HuH-7 (cell line): ENCODE data around the gene SLC25A41.
"Not testable (repeated sequence)": the region's sequence is repeated elsewhere in the genome, so short reads cannot be mapped to it uniquely, and the experiment has no call there.

Experiments
- DNase-seq: peaks from one replicate; pipeline ENCODE4 v3.0.0; 2011; ENCODE audit warnings: low spot score

Gene SLC25A41

DNA sequence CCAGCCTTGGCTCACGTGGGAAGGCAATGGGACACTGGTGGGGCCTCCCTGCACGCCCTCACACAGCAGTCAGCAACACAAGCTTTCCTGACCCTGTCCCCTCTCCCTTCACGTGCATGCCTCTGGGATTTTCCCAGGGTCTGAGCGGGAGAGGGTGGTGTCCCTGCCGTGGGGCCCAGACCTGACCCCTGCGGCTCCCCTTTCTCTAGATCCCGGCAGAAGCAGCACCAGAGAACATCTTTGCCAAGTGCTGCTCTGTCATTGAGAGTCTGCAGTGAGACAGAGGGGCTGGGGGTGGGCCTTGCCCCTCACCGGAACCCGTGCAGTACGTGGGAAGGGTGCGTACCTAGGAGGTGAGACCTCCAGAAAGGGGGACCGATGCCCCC is 21.5 kb downstream of the SLC25A41 start:
- DNase-seq: no peak

DNA sequence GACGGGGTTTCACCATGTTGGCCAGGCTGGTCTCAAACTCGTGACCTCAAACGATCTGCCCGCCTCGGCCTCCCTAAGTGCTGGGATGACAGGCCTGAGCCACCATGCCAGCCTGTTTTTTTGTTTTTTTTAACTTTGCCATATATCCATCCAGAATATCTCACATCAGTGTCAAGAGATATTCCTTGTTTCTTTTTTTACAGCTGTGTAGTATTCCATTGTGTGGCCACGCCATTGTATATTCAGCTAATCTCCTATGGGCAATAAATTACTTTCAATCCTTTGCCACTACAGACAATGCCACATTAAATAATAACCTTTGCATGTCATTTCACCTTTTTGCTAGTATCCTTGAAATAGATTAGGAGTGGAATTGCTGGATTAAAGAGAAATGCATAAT is 24.2 kb downstream of the SLC25A41 start:
- no peak for DNase-seq

DNA sequence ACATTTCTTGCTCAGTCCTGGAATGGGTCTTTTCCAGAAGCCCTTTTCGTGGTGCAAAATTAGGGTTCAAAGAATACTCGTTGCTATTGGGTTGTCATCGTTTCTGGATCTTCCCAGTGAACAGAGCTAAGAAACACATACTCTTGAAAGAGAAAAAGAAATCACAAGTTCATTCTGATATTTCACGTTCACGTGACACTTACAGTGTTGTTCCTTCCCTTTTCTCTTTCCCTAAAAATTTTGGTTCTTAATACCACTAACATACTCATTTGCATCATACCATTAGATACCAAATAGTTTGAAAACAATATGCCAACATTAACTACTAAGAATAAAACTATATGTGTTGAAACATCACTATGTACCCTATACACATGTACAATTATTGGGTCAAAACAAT is 27.2 kb downstream of the SLC25A41 start:
- no peak for DNase-seq

DNA sequence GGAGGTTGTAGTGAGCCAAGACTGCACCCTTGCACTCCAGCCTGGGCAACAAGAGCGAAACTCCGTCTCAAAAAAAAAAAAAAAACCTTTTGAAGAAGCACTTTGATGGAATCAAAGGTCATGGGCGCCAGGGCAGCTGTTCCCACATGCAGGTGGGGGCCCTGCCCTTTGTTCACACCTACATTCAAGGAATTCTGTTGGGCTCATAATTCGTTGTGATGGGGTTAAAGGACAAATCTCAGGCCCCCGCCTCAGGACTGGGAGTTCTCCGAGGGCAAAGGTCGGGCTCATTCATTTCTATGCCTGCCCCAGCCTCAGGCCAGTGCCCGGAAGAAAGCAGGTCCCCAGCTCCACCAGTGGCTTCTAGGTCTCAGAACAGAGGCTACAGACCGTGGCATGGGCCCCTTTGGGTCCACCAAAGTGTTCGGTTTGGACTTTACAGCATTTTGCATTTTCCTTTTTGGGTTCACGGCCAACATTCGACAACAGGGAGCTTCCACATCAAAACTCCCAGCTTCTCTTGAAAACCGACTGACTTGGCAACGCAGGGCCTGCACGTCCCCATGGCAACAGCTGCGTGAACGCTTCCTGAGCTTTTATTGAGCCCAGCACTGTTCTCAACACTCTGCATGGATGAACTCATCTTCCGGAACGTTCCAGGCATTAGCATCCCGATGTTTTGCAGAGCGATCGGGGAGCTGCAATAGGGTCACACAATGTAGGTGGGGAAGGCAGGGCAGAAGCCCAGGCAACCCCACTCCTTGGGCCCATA is 30.5 kb downstream of the SLC25A41 start:
- DNase-seq: peak; percentile 56

DNA sequence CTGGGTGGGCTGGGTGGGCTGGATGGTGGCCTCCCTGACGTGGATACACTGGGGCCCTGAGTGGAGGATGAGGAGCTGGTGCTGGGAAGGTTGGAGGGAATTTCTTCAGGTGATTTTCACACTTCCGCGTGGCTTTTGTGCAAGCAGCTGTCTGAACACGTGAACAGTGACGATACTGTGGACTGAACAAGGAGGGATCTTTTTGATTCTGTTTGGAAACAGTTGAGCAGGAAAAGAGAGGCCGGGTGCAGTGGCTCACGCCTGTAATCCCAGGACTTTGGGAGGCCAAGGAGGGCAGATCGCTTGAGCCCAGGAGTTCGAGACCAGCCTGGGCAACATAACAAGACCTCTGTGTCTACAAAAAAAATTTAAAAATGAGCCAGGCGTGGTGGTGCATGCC is 31.5 kb downstream of the SLC25A41 start:
- no peak for DNase-seq

DNA sequence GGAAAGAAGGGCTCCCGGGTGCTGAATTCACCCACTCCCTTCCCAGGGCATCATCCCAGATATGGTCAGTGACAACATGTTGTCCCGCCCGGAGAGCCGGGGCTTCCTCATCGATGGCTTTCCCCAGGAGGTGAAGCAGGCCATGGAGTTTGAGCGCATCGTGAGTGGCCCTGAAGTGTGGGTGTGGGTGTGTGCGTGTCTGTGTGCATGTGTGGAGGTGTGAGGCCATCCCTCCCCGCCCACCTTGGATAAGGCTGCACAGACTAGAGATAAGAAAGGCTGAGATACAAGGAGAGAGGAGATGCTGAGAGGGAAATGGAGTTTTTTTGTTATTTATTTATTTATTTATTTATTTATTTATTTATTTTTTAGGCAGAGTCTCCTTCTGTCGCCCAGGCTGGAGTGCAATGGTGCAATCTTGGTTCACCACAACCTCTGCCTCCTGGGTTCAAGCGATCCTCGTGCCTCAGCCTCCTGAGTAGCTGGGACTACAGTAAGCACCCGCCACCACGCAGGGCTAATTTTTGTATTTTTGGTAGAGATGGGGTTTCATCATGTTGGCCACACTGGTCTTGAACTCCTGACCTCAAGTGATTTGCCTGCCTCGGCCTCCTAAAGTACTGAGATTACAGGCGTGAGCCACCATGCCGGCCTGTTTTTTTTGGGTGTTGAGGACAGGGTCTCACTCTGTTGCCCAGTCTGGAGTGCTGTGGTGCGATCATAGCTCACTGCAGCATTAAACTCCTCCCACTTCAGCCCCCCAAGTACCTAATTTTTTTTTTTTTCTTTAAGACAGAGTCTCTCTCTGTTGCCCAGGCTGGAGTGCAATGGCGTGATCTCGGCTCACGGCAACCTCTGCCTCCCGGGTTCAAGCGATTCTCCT is 33.3 kb downstream of the SLC25A41 start:
- not testable (repeated sequence) for DNase-seq

DNA sequence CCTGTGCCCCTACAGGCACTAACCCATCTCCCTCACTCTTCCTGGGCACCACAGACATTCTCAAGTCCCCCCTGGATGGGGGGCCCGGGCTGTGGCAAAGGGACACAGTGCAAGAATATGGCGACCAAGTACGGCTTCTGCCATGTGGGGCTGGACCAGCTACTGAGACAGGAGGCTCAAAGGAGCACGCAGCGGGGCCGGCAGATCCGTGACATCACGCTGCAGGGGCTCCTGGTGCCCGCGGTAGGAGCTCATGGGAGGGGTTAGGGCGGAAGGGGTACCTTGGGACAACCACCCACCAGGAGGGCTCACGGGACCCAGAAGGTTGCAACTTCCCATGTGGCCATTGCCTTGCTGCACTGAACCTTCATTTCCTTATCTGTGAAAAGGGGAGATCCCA is 37.3 kb downstream of the SLC25A41 start:
- DNase-seq: no peak

DNA sequence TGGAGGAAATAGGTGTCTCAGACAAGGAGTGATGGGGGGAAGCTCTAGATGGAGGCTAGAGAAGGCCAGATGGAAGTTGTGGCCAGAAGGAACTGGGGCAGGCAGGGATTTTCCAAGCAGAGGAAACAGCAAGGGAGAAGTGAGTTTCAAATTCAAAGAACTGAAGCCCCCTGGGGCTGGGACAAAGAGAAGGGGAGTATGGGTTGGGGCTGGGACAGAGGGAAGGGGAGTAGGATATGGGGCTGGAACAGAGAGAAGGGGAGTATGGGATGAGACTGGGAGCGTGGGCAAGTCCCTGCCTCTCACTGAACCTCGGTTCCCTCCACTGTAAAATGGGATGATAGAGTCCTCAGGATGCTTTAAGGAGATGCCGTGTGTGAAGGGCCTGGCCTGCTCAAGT is 38.7 kb downstream of the SLC25A41 start:
- no peak for DNase-seq

DNA sequence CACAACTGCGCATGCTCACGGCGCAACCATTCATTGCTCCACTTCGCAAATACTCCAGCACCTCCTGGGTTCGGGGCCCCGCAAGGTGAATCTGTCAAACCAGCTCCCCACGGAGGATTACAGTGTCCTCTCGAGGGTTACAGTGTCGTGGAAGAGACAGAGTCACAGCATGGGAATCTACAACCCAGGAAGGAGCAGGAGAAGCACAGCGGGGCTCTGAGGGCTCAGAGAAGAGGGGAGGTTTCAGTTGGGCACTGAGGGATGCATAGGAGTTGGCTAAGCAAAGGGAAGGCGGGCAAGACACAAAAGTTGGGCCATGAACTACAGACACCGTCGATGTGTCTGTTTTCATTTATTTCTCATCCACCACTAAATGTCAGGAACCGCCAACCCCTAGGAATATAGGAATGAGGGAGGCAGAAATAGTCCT is 39.6 kb downstream of the SLC25A41 start:
- no peak for DNase-seq

DNA sequence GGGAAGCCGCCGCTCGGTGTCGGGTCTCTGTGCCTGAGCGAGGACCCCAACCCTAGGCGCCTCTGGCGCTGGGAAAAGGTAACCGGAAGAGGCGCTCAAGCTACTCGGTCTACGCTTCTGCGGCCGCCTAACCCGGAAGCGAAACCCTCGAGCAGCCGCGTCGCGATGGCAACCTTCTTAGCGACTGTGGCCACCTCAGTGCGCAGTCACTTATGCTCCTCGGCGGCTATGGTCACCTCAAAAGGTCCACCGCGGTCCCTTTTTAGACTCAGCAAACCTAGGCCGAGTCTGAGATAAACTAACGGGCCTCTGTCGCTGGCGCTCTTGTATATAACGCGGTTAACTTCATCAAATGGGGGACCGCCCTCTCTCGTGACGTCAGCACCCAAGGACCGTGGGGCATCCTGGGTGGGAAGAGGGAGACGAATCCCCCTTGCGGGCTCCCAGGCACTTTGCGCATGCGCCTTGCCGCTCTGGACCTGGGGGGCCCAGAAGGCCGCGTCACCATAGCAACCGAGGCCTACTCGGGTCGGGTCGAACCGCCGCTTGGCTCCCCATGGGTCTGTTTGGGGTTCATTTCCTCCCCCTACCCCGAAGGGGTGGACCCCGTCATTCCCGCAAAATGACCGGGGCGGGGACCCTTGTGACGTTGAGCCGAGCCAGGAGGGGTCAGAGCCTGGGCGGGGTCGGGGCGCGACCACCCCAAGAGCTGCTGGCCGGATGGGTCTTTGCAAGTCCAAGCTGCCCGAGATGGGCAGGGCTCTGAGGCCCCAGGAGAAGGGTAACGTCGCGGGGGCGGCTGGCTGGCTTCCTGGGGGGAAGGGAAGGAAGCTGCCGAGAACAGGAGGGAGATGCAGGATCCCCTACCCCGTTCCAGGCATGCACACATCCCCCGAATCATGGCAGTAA is 40.2 kb downstream of the SLC25A41 start, which contains the start of gene GTF2F1:
Gene GTF2F1 (minus strand): TSS at position 91 of the 909 bp plus-strand sequence. CDS start 169 bp downstream, outside the sequence.
- peak; percentile 93 for DNase-seq

DNA sequence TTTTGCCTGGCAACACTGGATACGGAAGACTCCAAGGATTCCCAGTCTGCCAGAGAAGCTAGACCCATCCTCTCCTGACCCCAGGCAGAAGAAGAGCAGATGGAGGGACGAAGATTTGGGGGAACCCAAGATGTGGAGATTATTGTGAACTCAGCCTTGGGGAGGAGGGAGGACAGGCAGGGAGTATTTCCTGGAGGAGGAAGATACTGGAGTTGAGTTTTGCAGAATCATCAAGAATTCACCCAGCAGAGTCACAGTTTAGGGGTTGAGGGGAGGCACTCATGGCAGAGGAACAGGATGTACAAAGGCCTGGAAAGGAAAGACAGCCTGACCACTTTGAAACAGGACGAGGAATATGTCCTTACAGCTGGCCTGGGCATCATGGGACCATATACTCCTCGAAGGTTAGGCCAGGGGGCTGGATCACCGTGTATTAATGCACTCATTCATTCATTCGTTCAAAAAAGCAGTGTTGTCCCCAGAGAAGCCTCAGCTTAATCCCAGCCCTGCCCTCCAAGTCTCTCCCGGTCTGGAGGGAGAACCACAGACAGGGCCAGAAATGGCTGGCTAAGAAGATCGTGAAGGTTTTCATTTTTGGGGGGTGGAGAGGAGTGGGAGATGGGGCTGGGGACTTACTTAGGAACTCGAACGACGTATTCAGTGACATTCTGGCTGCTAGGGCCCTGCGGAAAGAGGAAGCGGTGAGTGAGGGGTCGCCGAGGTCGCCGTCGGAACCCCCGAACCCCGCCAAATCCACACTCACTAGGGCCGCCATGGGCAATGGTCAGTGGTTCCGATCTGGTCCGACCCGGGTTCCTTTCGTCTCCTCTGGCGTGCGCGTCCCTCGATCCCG is 41.1 kb downstream of the SLC25A41 start:
- no peak for DNase-seq

DNA sequence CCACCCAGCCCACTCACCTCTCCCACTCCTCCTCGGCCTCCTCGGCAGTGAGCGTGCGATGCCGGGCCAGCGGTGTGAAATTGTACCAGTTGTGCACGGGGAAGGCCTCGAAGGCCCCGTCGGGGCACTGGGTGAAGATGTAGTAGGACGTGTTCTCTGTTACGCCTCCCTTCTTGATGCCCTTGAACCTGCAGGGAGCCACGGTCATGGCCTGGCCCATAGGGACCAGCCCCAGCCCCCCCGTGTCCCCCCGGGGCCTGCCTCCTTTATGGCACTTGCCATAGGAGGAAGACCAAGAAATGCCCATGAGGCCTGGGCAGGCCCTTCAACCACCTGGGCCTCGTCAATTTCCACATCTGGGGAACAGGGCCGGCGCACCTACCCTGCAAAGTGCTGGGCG is 46.2 kb downstream of the SLC25A41 start:
- DNase-seq: no peak

DNA sequence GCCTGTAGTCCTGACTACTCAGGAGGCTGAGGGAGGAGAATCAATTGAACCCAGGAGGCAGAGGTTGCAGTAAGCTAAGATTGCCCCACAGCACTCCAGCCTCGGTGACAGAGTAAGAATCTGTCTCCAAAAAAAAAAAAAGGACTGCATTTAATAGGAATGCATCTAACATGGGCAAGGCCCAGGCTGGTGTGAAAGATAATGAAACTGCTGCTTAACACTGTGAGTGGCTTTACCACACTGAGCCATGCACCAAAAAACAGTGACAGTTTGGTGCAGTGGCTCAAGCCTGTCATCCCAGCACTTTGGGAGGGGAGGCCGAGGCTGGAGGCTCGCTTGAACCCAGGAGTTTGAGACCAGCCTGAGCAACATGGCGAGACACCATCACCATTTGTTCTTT is 49.2 kb downstream of the SLC25A41 start:
- DNase-seq: no peak

DNA sequence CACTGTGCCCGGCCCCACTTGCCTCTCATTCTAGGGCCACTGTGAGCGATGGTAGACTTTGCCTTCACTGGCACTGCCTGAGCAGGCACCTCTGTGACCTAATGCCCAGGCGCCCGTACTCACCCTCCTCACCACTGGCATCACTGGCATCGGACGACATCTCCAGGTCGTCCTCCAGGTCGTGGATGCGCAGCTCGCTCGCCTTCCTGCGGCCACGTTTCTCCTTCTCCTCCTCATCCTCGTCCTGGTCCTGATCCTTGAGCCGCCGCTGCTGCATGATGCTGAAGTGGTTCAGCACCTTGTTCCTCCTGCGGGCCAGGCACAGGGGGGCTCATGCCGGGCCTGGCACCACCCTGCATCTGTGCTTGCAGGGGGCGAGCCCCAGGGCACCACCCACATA is 50.4 kb downstream of the SLC25A41 start:
- no peak for DNase-seq

DNA sequence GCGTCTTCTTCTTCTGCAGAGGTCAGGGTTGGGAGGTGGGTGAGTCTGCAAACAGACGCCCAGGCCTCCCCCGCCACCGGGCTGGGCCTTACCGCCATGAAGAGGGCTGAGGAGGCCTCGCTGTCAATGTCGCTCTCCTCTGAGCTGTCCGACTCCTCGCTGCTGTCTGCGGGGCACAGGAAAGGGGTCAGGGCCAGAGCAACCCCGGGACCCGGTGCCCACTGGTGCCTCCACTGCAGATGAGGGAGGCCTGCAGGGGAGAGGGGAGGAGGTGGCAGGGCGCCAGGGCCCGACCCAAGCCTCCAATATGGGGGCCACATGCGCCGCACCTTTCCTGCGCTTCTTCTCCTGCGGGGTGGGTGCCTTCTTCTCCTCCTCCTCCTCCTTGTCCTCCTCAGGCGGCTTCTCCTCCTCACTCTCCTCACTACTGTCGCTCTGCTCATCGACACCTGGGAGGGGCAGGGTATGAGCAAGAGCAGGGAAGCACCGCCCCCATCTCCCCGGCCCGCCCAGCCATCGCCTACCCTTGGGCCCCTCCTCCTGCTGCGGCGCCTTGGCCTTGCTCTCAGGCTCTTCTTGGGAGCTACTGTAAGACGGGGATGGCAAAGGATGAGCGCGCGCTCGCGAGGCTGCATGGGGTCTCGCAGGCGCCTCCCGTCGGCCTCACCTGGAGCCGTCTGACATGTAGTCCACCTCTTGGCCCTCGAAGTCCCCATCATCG is 52.4 kb downstream of the SLC25A41 start:
- DNase-seq: no peak

DNA sequence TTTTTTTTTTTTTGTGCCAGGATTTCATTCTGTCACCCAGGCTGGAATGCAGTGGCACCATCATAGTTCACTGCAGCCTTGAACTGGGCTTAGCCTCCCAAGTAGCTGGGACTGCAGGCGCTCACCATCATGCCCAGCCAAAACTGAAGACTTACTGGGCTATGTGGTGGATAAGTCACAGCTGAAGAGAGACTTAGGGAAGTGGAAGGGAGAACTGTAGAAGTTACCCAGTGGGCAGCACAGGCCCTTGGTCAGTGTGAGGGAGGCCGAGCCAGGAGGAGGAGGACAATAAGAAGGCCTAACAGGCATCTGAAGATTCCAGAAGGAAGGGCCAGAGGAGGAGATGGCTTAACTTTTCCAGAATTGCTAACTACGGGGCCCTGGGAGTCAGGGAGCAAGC is 53.8 kb downstream of the SLC25A41 start:
- DNase-seq: no peak

DNA sequence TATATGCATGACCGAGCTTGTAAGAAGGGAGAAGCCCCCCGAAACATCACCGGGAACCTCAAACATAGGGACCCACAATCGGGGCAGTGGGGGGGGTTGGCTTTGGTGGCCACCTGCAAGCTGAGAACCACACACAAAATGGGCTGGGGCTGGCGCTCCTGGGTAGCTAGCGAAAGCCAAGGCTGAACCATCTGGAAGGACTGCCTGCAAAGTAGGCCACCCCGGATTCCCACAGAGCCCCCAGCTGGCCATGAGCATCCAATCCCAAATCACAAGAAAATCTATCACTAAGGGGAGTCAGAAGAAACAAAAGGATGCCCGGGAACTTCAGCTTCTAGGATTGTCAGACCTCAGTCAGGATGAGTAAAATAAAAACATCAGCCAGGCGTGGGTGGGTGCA is 55.1 kb downstream of the SLC25A41 start:
- no peak for DNase-seq

DNA sequence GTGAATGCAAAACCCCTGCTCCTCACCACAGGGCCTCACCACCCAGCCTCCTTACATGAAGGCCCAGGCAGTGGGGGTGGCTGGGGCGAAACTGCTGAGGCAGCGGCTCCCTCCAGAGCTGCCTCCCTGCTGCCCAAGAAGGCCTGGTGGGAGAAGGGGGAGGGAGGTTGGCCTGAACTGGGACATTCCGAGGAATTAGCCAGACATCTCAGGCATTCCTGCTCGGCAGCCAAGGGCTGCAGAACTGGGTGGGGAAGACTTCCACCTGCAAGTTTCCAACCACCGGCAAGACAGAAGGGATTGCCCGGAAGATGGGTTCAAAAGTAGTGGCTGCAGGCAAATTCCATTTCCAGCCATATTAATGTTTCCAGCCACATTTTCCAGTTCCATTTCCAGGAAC is 55.5 kb downstream of the SLC25A41 start:
- no peak for DNase-seq

DNA sequence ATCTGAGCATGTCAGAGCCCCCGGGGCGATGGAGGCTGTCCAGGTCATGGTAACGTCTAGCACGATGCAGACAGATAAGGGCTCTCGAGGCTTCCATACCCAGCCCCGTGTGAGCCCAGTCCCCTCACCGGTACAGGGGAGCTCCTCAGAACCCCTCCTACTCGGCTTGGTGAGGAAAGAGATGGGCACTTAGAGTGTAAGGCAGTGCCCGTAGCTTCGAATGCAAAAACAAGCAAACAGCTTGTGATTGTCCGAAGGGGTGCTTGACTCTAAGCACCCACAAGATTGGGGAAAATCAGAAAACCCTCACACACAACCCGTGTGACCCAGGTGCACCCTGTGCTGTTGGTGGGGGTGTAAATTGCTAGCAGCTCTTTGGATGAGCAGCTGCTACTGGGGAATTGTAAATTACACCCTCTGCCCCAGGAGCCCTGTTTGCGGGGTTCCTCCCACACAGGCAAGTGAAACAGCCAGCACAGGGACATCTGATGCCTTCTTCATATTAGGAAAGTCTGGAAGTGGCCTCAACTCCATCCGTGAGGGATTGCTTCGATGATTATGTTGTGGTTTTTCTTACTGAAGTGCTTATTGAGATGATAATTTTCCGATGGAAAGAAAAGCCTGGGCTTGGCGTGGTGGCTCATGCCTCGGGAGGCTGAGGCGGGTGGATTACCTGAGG is 56.9 kb downstream of the SLC25A41 start:
- no peak for DNase-seq
